Measurements from ENCODE around the gene STPG3. TPM values are rescaled to one million over a fixed set of nuclear protein-coding genes. Genes with fewer than 3 reads are reported as not detected.

STPG3 gene
- total and polyA plus RNA-seq, 2 of the 13 experiments (the other 11 are each of a cell fraction or from before 2014, with no cell fraction given), result not detected

DNA sequence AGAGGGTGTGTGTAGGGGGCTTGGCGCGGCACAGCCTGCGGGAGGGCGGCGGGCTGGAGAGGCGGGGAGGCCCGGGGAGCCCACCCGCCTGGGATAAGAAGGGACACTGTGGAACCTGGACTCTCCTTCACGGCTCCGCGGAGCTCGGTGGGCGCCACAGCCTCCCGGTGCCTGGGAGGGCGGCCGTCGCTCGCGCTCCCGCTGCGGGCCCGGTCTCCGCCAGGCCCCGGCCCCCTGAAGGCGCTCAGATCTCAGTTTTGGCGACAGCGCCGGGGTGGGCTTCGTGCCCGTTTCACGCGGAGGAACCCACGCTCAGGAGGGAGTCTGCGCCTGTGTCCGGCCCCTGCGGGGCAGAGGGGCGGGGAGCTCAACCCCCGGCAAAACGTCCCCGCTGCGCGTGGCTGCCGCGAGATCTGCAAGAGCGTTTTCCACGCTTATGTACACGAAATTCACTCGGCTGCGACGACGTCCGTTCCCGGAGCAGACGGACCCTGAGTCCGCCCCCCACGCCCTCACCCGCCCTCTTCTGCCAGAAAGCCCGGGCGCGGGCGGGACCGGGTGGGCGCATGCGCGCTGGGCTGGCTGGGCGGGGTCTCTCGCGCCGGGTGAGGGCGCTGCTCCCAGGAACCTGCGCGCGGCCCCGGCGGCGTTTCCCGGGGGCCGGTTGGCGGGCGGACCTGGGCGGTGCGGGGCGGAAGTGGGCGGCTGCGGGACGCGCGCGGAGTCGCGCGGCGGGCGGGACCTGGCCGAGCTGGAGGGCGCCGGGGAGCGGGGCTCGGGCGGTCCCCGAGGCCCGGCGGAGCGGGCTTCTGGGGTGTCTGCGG is 3.8 kb downstream of the STPG3 start, which contains the start of gene NELFB (continued):
- TF ChIP-seq, protein P1, sequence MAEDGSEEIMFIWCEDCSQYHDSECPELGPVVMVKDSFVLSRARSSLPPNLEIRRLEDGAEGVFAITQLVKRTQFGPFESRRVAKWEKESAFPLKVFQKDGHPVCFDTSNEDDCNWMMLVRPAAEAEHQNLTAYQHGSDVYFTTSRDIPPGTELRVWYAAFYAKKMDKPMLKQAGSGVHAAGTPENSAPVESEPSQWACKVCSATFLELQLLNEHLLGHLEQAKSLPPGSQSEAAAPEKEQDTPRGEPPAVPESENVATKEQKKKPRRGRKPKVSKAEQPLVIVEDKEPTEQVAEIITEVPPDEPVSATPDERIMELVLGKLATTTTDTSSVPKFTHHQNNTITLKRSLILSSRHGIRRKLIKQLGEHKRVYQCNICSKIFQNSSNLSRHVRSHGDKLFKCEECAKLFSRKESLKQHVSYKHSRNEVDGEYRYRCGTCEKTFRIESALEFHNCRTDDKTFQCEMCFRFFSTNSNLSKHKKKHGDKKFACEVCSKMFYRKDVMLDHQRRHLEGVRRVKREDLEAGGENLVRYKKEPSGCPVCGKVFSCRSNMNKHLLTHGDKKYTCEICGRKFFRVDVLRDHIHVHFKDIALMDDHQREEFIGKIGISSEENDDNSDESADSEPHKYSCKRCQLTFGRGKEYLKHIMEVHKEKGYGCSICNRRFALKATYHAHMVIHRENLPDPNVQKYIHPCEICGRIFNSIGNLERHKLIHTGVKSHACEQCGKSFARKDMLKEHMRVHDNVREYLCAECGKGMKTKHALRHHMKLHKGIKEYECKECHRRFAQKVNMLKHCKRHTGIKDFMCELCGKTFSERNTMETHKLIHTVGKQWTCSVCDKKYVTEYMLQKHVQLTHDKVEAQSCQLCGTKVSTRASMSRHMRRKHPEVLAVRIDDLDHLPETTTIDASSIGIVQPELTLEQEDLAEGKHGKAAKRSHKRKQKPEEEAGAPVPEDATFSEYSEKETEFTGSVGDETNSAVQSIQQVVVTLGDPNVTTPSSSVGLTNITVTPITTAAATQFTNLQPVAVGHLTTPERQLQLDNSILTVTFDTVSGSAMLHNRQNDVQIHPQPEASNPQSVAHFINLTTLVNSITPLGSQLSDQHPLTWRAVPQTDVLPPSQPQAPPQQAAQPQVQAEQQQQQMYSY (CRISPR knock-in tag; IDR thresholded peaks at IDR 0.05), result peak; percentile 61
- TF ChIP-seq SKIL (CRISPR knock-in tag; IDR thresholded peaks at IDR 0.05; ENCODE audit: borderline replicate concordance), result no peak
- no peak for TF ChIP-seq ZNF34 (CRISPR knock-in tag; IDR thresholded peaks at IDR 0.05; ENCODE audit: borderline replicate concordance)
- TF ChIP-seq TSC22D2 (CRISPR knock-in tag; IDR thresholded peaks at IDR 0.05; ENCODE audit: borderline replicate concordance), result no peak
- TF ChIP-seq, protein P2, sequence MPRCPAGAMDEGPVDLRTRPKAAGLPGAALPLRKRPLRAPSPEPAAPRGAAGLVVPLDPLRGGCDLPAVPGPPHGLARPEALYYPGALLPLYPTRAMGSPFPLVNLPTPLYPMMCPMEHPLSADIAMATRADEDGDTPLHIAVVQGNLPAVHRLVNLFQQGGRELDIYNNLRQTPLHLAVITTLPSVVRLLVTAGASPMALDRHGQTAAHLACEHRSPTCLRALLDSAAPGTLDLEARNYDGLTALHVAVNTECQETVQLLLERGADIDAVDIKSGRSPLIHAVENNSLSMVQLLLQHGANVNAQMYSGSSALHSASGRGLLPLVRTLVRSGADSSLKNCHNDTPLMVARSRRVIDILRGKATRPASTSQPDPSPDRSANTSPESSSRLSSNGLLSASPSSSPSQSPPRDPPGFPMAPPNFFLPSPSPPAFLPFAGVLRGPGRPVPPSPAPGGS (CRISPR knock-in tag; IDR thresholded peaks at IDR 0.05), result no peak; the same call in 1 of the 2 replicates
- TF ChIP-seq, protein P3, sequence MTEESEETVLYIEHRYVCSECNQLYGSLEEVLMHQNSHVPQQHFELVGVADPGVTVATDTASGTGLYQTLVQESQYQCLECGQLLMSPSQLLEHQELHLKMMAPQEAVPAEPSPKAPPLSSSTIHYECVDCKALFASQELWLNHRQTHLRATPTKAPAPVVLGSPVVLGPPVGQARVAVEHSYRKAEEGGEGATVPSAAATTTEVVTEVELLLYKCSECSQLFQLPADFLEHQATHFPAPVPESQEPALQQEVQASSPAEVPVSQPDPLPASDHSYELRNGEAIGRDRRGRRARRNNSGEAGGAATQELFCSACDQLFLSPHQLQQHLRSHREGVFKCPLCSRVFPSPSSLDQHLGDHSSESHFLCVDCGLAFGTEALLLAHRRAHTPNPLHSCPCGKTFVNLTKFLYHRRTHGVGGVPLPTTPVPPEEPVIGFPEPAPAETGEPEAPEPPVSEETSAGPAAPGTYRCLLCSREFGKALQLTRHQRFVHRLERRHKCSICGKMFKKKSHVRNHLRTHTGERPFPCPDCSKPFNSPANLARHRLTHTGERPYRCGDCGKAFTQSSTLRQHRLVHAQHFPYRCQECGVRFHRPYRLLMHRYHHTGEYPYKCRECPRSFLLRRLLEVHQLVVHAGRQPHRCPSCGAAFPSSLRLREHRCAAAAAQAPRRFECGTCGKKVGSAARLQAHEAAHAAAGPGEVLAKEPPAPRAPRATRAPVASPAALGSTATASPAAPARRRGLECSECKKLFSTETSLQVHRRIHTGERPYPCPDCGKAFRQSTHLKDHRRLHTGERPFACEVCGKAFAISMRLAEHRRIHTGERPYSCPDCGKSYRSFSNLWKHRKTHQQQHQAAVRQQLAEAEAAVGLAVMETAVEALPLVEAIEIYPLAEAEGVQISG (CRISPR knock-in tag; IDR thresholded peaks at IDR 0.05), result peak; percentile 94
- TF ChIP-seq, protein P4, sequence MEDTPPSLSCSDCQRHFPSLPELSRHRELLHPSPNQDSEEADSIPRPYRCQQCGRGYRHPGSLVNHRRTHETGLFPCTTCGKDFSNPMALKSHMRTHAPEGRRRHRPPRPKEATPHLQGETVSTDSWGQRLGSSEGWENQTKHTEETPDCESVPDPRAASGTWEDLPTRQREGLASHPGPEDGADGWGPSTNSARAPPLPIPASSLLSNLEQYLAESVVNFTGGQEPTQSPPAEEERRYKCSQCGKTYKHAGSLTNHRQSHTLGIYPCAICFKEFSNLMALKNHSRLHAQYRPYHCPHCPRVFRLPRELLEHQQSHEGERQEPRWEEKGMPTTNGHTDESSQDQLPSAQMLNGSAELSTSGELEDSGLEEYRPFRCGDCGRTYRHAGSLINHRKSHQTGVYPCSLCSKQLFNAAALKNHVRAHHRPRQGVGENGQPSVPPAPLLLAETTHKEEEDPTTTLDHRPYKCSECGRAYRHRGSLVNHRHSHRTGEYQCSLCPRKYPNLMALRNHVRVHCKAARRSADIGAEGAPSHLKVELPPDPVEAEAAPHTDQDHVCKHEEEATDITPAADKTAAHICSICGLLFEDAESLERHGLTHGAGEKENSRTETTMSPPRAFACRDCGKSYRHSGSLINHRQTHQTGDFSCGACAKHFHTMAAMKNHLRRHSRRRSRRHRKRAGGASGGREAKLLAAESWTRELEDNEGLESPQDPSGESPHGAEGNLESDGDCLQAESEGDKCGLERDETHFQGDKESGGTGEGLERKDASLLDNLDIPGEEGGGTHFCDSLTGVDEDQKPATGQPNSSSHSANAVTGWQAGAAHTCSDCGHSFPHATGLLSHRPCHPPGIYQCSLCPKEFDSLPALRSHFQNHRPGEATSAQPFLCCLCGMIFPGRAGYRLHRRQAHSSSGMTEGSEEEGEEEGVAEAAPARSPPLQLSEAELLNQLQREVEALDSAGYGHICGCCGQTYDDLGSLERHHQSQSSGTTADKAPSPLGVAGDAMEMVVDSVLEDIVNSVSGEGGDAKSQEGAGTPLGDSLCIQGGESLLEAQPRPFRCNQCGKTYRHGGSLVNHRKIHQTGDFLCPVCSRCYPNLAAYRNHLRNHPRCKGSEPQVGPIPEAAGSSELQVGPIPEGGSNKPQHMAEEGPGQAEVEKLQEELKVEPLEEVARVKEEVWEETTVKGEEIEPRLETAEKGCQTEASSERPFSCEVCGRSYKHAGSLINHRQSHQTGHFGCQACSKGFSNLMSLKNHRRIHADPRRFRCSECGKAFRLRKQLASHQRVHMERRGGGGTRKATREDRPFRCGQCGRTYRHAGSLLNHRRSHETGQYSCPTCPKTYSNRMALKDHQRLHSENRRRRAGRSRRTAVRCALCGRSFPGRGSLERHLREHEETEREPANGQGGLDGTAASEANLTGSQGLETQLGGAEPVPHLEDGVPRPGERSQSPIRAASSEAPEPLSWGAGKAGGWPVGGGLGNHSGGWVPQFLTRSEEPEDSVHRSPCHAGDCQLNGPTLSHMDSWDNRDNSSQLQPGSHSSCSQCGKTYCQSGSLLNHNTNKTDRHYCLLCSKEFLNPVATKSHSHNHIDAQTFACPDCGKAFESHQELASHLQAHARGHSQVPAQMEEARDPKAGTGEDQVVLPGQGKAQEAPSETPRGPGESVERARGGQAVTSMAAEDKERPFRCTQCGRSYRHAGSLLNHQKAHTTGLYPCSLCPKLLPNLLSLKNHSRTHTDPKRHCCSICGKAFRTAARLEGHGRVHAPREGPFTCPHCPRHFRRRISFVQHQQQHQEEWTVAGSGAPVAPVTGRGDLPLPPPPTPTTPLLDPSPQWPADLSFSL (CRISPR knock-in tag; IDR thresholded peaks at IDR 0.05), result no peak
- no peak; the same call in 1 of the 2 replicates for TF ChIP-seq FOXA3 (CRISPR knock-in tag; IDR thresholded peaks at IDR 0.05)
- TF ChIP-seq ZNF335 (CRISPR knock-in tag; IDR thresholded peaks at IDR 0.05), result no peak
- no peak for TF ChIP-seq TBP (CRISPR knock-in tag; IDR thresholded peaks at IDR 0.05)

Data from HepG2 (cell line).